Stimulated activated naive CD8-positive, alpha-beta T cell treated with anti-CD3 and anti-CD28 coated beads, Interleukin-15, amount 100 ng/mL, for 72 hours (primary cell): ENCODE measurements around the gene COL4A4.

Experiments
- ATAC-seq: fragments of 150-1000 bp; cut with Tn5 transposase; 2 replicates; pipeline ENCODE4 v1.10.0; 2021; ENCODE audit warnings: mild to moderate bottlenecking, moderate library complexity
- DNase-seq, 2 donors: peaks; one replicate each; pipeline ENCODE4 v3.0.0; 2021 to 2022
- H3K27ac Mint-ChIP-seq, 2 donors: one replicate each; pipeline ENCODE4 v1.8.0; 2022; ENCODE audit warnings: mild to moderate bottlenecking in 2 of 2, mixed read lengths in 2 of 2, moderate library complexity in 2 of 2
- H3K27me3 Mint-ChIP-seq: one replicate; pipeline ENCODE4 v1.8.0; 2022; ENCODE audit warnings: mixed read lengths
- H3K4me1 Mint-ChIP-seq: one replicate; pipeline ENCODE4 v1.8.0; 2022; ENCODE audit warnings: mild to moderate bottlenecking, mixed read lengths
- H3K4me3 Mint-ChIP-seq, 2 donors: one replicate each; pipeline ENCODE4 v1.8.0; 2022; ENCODE audit warnings: mild to moderate bottlenecking in 2 of 2, mixed read lengths in 2 of 2, moderate library complexity in 1 of 2
- H3K9me3 Mint-ChIP-seq, 2 donors: one replicate each; pipeline ENCODE4 v1.8.0; 2022; ENCODE audit warnings: mixed read lengths in 2 of 2

Gene COL4A4

DNA sequence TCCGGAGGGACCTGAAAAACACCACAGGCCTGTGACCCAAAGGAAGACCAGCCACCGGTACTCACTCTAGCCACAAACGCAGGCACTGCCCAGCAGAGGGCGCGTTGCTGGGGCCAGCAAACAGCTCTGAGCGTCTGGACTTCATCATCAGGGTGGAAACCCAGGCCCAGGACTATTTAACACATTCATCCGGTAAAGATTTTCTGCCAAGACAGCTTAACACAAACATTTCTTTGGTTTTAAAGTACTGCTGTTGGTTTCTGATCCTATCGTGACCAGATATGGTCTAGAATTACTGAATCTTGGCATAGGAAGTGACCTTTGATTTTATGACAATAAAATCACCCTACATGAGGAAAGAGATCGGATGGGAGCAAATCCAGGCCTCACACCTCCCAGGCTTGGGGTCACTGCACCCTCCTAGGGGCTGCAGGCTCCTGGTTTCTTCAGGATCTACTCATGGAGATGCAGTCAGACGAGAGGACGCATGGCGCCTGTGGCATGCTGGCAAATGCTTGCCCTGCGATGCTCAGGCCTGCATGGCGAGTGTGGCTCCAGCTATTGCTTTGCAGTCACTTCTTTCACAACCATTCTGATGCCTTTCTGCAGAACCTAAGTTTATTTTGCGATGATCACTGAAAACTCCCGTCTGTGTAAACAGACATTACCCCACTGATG lies 130.4 kb downstream of the COL4A4 start:
- peak; percentile 60 for ATAC-seq

DNA sequence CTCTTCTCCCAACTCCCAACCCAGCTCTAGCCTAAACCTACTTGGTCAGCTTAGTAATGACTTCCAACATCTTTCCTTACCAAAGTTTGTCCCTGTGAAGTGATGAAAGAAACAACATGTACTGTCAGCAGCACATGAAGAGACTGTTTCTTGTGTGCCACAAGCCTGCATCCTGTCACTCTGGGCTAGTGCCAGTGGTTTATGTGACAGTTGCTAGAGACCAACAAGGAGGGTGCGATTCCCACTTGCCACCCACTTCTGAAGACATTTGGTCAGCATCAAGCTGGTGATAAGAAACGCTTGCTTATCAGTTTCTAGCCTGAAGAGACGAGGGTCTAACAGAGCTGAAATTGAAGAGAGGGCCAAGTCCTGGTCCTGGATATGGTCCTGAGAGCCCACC lies 132.6 kb downstream of the COL4A4 start:
- Mint-ChIP-seq H3K9me3 (no peaks in the 10 kb centered on the region), H3K27me3 (peaks cover 11% of the 10 kb centered on the region), H3K27ac (no peak overlapping the region), H3K4me3 (no peak overlapping the region), H3K4me1 (no peaks in the 10 kb centered on the region)
- peak; percentile 37 for ATAC-seq
- DNase-seq = no peak

More for the DNA sequence above, 130.4 kb downstream of the COL4A4 start:
- no peak overlapping the region for H3K4me3 Mint-ChIP-seq
- no peak overlapping the region for H3K27ac Mint-ChIP-seq
- peaks cover 30% of the 10 kb centered on the region for H3K27me3 Mint-ChIP-seq
- no peaks in the 10 kb centered on the region for H3K9me3 Mint-ChIP-seq
- peak; percentile 8 to 23 for DNase-seq
- H3K4me1 Mint-ChIP-seq = no peaks in the 10 kb centered on the region

DNA sequence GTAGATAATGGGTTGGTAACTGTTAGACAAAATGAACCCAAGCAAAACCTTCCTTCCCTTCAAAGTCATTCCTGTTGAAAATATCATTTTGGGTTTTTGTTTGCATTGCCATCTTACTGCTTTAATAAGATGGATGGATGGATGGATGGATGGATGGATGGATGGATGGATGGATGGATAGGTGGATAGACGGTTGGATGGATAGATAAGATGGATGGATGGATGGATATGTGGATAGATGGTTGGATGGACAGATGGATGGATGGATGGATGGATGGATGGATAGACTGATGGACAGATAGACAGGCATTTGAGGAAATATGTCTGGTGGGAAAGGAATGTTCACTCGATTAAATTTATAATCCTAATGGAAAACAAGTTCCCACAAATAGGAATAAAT lies 133.2 kb downstream of the COL4A4 start:
- ATAC-seq (no peak), DNase-seq (no peak)
- Mint-ChIP-seq H3K9me3 (no peaks in the 10 kb centered on the region), H3K27me3 (peaks cover 8% of the 10 kb centered on the region), H3K4me1 (peaks cover under 1% of the 10 kb centered on the region), H3K27ac (no peak overlapping the region), H3K4me3 (no peak overlapping the region)

DNA sequence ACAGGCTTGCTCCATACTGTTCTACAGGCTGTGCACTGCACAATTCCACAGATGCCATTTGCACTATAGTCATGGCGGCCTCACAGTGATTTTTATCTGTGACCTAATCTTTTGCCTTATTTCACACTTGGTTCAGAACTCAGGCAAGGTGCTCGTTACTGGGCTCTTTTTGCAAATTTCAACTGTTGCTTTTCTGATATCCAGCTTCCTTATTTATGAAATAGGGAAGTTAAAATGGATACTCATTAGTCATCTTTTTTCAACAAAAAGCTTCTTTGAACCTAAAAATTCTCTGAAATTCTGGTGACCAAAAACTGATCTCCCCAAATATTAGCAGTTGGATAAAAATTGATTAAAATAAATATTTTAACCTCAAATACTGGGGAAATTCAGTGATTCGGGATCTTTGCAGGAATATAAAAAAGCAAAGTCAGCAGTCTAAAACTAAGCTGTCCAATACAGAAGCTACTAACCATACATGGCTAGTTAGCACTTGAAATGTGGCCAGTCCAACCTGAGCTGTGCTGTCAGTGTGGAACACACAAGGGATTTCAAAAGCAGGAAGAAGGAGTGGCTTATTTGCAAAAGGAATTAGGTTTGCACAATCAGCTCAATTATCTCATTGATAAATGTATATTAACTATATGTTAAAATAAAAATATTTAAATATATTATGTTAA lies 134.4 kb downstream of the COL4A4 start:
- DNase-seq = no peak
- H3K4me3 Mint-ChIP-seq = no peak overlapping the region
- H3K9me3 Mint-ChIP-seq = no peaks in the 10 kb centered on the region
- H3K27ac Mint-ChIP-seq = no peak overlapping the region
- H3K4me1 Mint-ChIP-seq = peaks cover 5% of the 10 kb centered on the region
- H3K27me3 Mint-ChIP-seq = peaks cover 8% of the 10 kb centered on the region
- no peak for ATAC-seq

DNA sequence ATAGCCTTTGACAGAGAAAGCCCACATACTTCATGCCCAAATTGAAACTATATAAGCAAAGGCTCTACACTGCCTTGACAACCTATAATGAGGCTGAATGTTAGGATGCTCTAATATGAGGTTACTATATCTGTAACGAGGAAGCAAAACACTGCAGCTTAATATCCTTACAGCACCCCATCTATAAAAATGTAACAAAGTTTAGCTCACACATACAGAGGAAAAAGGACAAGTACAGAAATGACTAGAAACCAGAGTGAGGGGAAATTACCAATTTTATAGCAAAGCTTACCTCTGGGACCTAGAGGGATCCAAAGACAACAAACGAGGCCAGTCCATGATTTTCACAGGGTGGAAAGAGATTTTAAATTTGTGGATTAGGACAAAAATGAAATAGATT lies 138.5 kb downstream of the COL4A4 start:
- DNase-seq = no peak
- Mint-ChIP-seq H3K9me3 (no peaks in the 10 kb centered on the region), H3K27ac (no peak overlapping the region), H3K4me1 (peaks cover 5% of the 10 kb centered on the region), H3K4me3 (no peak overlapping the region), H3K27me3 (no peaks in the 10 kb centered on the region)
- no peak for ATAC-seq

DNA sequence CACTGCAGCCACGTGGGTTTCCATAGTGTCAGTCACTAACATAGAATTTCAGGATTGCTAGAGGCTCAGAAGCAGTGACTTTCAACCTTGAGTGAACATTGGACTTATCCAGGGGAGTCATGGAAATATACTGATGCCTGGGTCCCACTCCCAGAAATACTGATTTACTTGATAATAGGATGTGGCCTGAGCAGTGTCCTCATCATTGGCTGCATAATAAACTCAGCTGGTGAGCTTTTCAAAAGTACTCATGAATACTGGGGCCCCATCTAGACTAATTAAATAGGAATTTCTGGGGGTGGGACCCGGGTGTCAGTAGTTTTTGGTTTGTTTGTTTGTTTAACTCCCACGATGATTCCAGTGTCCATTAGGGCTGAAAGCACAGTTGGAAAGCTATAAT lies 141.4 kb downstream of the COL4A4 start:
- H3K4me3 Mint-ChIP-seq = no peak overlapping the region
- ATAC-seq (no peak), DNase-seq (no peak)
- H3K27ac Mint-ChIP-seq = no peak overlapping the region
- peaks cover 5% of the 10 kb centered on the region for H3K4me1 Mint-ChIP-seq
- H3K9me3 Mint-ChIP-seq = no peaks in the 10 kb centered on the region
- H3K27me3 Mint-ChIP-seq = peaks cover 10% of the 10 kb centered on the region

DNA sequence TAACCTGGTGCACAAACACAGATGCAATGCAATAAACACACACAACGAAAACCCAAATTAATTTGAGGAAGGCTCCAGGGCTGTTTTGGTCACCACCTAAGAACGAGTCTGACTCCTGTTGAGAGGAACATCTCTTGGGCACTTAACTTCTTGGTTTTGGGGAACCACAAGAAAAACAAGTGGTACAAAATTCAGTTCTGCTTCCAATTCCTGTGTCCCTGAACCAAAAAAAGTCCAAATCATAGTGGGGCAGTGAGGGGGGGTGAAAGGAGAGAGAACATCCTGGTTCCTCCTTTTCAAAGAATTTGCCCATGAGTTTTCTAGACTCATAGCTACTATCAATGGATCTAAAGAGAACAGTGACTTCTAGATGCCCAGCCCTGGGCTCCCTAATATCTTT lies 143.6 kb downstream of the COL4A4 start:
- Mint-ChIP-seq H3K4me1 (peaks cover 1% of the 10 kb centered on the region), H3K27me3 (peaks cover 16% of the 10 kb centered on the region), H3K27ac (no peak overlapping the region), H3K4me3 (no peak overlapping the region), H3K9me3 (no peaks in the 10 kb centered on the region)
- DNase-seq (no peak), ATAC-seq (no peak)

DNA sequence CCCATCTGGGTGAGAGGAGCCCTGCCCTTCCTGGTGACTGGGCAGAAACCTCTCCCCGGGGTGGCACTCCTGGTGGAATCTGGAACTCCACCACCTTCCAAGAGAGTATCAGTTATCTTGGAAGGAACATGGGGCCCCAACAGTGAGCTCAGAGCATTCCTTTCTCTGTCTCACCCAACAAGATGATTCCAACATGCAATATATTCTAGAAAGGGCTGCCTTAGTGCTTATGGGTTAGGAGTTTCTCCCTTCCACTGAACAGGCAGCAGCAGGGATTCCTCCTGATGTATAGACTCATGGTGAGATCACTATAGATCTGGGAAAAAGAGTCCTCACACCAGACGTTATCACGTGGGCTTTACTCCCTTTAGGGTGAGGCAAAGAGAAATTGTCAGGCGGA lies 147.1 kb downstream of the COL4A4 start:
- no peak overlapping the region for H3K4me3 Mint-ChIP-seq
- H3K9me3 Mint-ChIP-seq = no peaks in the 10 kb centered on the region
- no peak overlapping the region for H3K27ac Mint-ChIP-seq
- ATAC-seq (no peak), DNase-seq (no peak)
- H3K27me3 Mint-ChIP-seq = peaks cover 16% of the 10 kb centered on the region
- no peaks in the 10 kb centered on the region for H3K4me1 Mint-ChIP-seq

DNA sequence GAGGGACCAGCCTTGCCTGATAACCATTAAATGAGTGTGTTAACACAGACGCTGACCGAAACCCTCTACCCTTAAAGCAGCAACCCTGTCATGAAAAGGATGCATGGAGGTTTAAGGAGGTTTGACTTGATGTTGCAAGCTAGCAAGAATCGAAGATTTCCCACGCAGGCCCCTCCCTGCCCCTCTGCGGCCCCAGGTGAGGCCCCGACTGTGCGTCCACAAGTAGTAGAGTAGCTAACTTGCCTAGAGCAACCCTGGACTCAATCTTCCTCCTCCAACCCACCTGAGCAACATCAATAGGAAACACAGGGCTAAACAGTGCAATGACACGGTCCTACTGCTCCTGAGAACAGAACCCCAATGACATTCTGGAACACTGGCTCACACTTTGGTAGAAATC lies 150.1 kb downstream of the COL4A4 start:
- H3K27ac Mint-ChIP-seq = no peak overlapping the region
- ATAC-seq = no peak
- H3K27me3 Mint-ChIP-seq = peaks cover 16% of the 10 kb centered on the region
- no peak for DNase-seq
- no peaks in the 10 kb centered on the region for H3K4me1 Mint-ChIP-seq
- H3K9me3 Mint-ChIP-seq = no peaks in the 10 kb centered on the region
- no peak overlapping the region for H3K4me3 Mint-ChIP-seq

DNA sequence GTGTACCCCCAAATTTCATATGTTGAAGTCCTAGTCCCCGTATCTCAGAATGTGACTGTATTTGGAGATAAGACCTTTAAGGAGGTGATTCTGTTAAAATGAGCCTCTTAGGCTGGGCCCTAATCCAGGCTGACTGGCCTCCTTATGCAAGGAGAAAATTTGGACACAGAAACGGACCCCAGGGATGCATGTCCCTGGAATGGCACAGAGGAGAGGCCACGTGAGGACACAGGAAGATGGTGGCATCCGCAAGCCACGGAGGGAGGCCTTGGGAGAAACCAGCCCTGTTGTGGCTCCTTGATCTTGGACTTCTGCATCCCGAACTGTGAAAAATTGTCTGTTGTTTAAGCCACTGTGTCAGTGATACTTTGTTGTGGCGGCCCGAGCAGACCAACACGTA lies 150.7 kb downstream of the COL4A4 start:
- ATAC-seq (no peak), DNase-seq (no peak)
- H3K9me3 Mint-ChIP-seq = peaks cover 0 to 5% of the 10 kb centered on the region in 2 donors
- no peak overlapping the region for H3K27ac Mint-ChIP-seq
- no peaks in the 10 kb centered on the region for H3K4me1 Mint-ChIP-seq
- H3K4me3 Mint-ChIP-seq = no peak overlapping the region
- peaks cover 11% of the 10 kb centered on the region for H3K27me3 Mint-ChIP-seq

DNA sequence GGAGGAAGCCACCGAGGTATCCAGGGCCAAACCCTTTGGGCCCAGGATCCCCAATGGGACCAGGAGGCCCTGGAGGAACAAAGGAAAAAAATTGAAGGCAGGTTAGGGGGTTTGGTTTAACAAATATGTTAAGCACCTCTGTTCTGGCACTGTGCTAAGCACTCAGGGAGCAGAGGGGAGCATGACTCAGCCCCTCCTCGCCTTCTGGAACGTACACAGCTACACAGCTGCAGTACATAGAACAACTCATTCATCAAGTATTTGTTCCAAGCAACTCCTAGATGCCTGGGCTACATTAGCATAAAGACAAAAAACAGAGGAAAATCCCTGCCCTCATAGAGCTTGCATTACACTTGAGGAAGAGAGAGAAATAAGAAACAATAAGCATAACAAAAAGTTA lies 153.6 kb downstream of the COL4A4 start:
- no peaks in the 10 kb centered on the region for H3K4me1 Mint-ChIP-seq
- no peak overlapping the region for H3K27ac Mint-ChIP-seq
- peaks cover 0 to 17% of the 10 kb centered on the region in 2 donors for H3K9me3 Mint-ChIP-seq
- no peaks in the 10 kb centered on the region for H3K27me3 Mint-ChIP-seq
- ATAC-seq (no peak), DNase-seq (no peak)
- no peak overlapping the region for H3K4me3 Mint-ChIP-seq

DNA sequence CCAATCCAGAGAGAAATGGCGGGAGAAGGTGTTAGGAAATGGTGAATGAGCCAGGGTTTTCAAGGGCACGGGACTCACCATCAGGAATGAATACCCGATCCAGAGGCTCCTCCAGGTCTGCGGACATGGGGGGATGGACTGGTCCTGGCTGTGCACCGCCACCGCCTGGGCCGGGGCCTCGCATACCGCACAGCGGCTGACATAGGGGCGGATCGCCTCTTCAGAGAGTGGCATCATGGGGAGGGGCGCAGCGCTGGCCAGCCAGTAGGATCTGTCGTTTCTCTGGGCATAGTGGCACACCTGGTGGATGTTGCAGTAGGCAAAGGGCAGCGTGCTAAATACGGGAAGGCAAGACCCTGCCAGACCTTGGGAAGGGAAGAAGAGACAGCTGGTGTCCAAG lies 156.1 kb downstream of the COL4A4 start:
- Mint-ChIP-seq H3K4me1 (no peaks in the 10 kb centered on the region), H3K9me3 (peaks cover 0 to 17% of the 10 kb centered on the region in 2 donors), H3K4me3 (no peak overlapping the region), H3K27me3 (no peaks in the 10 kb centered on the region), H3K27ac (no peak overlapping the region)
- DNase-seq = no peak
- ATAC-seq = peak; percentile 36

DNA sequence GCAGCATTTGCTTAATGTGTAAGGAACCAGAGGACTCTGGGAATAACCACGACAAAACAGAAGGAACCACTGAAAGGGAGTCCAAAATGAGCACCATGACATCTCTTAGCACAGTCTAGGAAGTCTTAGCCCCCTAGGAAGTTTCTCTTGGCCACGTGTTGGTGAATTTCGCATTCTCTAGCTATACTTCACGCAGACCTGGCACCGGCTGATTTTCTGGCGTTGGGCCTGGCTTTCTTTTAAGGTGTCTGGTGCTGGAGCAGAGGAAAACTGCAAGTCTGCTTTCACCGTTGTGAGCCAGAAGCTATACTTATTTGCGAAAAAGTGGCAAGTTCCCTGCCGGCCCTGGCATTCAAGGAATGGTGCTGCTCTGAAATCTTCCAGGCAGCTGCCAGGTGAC lies 156.9 kb downstream of the COL4A4 start:
- Mint-ChIP-seq H3K9me3 (peaks cover 0 to 17% of the 10 kb centered on the region in 2 donors), H3K27me3 (no peaks in the 10 kb centered on the region), H3K4me1 (no peaks in the 10 kb centered on the region), H3K4me3 (no peak overlapping the region), H3K27ac (no peak overlapping the region)
- DNase-seq = no peak
- no peak for ATAC-seq

DNA sequence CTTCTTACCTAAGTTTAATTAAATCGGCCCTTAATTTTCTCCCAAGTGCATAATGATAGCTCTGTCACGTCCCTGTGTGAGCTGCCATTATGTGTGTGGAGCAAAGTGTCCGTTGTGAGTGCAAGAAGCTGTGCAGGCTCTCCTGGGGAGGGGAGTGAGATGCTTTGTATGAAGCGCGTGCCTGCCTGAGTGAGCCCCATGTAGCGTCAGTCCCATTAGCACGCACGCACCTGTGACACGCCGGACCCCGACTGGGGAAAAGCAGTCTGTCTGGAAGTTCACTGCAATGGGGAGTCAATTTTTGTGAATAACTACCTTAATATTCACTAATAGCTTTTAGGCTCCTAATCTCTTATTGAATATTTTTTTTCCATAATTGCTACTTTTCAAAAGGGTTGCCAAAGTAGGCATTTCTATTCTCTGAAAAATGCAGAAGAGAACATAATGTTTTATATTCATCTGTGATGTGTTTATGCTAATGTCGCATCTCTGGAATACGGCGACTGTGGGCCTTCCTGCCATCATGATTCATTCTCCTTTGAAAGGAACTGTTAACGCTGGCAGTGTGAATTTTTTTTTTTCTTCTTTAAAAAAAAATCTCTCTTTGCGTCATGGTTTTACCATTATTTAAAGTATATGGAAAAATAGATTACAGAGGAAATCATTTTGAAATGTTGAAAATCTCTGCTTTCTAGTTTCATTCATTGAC lies 157.7 kb downstream of the COL4A4 start:
- no peak for DNase-seq
- no peak overlapping the region for H3K4me3 Mint-ChIP-seq
- peaks cover 0 to 17% of the 10 kb centered on the region in 2 donors for H3K9me3 Mint-ChIP-seq
- ATAC-seq = no peak
- H3K4me1 Mint-ChIP-seq = no peaks in the 10 kb centered on the region
- no peaks in the 10 kb centered on the region for H3K27me3 Mint-ChIP-seq
- H3K27ac Mint-ChIP-seq = no peak overlapping the region

DNA sequence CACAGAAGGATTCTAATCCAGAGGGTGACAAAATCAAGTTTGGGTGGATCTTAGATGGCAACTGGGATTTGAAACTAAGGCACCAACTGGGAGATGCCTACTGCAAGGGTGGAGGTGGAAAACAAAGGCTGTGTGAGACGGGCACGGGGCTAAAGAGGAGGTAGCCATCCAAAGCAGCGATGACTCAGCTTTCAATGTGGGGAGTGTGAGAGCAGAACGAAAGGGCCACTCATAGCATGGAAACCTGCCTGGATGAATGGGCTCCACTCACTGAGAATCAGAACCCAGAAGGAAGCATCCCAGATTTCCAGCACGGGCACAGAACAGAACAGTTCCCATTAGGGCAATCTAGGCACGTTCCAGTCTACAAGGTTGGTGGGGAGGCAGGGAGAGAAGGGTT lies 159.5 kb downstream of the COL4A4 start:
- Mint-ChIP-seq H3K4me3 (no peak overlapping the region), H3K4me1 (no peaks in the 10 kb centered on the region), H3K27me3 (no peaks in the 10 kb centered on the region), H3K27ac (no peak overlapping the region), H3K9me3 (peaks cover 0 to 17% of the 10 kb centered on the region in 2 donors)
- ATAC-seq (no peak), DNase-seq (no peak)

DNA sequence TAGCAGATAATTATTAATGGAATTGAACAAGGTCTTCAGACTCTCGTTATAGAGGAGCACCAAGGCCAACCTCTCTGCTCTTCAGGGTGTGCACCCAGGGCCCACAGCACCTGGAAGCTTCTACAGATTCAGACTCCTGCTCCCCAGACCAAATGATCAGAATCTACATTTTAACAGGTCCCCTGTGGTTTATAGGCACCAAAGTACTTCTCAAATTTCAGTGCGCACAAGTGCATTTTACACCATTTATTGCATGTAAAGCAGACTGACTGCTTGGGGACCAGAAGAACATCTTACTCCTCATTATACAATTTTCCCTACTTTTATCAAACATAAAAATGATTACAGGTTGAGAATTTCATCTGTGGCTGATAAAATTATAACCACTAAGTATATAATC lies 163.9 kb downstream of the COL4A4 start:
- Mint-ChIP-seq H3K9me3 (peaks cover 0 to 8% of the 10 kb centered on the region in 2 donors), H3K27me3 (no peaks in the 10 kb centered on the region), H3K4me1 (peaks cover 9% of the 10 kb centered on the region), H3K27ac (peak overlapping the region in 1 of 2 donors; percentile 64), H3K4me3 (no peak overlapping the region)
- DNase-seq (no peak), ATAC-seq (no peak)
